GM18873 (cell line): ENCODE results near the gene EFCAB11.
"Not testable (repeated sequence)": the region's sequence is repeated elsewhere in the genome, so short reads cannot be mapped to it uniquely, and the experiment has no call there.

Source experiments
- ATAC-seq: cut with Tn5 transposase; IDR thresholded peaks from one replicate; pipeline ENCODE4 v1.9.1; 2021; ENCODE audit warnings: mild to moderate bottlenecking, moderate library complexity, moderate number of reproducible peaks; ENCODE audit not compliant: unreplicated experiment, low FRiP score

Gene EFCAB11

DNA sequence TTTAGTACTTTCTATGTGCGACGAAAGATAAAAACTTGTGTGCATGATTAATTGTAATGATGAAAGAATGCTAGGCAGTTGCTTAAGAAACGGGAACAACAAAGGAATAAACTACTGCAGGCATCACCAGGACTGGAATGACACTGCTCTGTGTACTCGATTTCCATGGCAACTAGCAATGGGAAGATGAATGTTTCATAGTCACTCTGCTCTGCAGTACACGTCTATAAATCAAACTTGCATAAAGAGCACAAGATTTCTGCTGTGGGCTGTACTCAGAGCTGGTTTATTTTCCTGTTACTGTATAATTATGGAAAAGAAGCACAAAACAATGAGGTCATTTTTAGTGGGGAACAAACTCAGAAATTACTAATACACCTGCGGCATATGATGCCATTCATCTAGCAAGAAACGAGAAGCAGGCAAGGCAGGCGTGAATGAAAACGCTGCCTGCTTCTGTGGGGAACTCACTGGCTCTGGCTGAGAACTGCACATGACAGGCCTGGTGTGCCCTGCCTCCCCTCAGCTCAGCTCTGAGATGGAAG is 41.8 kb downstream of the EFCAB11 start:
- ATAC-seq = no peak

DNA sequence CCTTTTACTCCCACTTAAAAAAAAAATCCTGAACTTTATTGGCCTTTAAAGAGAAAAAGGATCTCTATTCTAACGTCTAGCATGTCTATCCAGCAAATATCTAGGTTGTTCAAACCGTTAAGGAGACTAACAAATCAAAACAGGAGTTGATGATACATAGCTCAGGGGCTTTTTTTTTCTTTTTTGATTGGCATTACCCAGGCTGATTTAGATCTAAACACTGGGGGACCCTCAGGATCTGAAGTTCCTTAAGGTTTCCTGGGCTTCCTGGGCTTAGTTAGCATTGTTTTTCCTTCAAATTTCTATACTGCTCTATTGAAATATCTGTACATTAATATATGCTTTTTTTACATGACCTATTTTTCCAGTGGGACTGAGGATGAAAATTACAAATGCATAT is 42.3 kb downstream of the EFCAB11 start:
- ATAC-seq = no peak

DNA sequence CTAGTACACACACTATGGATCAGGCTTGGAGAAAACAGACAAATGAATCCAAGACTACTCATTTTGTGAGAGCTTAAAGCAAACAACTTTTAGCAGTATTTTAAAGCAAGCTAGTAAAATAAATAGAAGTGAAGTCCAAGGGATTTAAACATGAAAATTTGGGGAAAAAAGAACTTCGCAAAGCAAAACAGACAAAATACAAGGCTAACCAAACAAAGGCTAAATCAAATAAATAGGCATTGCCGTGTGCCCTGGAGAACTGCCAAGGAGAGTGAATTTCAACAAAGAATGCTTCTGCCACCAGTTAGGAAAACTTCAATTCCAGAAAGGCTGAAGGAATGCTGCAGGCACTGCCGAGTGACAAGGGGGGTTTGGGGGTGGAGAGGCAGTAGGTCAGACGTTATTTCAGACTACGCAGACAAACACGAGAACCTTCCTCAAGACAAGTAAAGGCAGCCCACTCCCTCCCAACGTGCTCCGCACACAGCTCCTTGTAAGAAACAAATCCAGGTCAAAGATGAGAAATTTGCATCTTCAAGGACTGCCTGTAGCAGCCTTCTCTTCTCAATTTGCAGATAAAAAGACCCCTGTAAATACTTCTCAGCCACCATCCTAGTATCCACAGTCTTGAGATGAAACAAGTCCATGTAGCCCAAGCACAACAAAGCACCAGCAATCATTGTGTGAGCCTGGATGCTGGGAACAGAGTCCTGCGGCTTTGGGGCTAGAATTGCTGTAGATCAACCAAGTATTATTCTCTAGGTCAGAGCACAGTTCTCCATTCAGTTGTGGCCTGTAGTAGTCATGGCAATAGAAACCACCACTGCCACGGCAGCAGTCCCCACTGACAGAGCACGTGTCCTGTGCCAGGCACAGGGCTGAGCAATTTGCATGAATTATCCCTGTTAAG is 43.3 kb downstream of the EFCAB11 start:
- no peak for ATAC-seq

DNA sequence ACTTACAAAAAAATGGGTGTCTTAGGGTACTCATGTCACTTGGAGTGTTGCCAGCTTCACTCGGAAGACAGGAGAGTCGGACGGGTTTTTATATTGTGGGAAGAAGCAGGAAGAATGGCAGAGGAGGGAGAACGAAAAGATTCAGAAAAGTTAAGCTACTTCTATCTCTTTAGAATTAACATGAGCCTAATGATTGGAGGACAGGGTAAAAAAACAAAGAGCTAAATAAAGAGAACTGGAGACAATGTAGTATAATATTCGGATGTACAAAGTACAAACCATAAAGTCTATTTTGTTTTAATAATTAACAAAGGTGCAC is 43.9 kb downstream of the EFCAB11 start:
- ATAC-seq = no peak

DNA sequence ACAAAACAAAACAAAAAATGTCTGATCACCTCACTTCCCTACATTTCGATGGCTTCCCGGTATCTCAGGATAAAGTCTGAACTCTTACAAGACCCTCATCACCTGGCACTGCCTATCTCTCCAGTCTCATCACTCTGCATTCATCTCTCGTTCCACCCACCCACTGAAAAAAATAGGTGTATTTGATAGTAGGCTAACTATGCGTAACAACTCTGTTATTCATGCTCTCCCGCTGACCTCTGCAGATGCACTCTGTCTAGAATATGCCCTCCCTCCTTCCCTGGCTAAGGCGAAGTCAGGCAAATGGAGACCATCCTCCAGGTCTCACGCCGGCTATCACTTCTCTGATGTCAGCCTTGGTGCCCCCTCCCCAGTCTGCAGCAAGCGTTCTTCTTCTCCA is 44.9 kb downstream of the EFCAB11 start:
- no peak for ATAC-seq

DNA sequence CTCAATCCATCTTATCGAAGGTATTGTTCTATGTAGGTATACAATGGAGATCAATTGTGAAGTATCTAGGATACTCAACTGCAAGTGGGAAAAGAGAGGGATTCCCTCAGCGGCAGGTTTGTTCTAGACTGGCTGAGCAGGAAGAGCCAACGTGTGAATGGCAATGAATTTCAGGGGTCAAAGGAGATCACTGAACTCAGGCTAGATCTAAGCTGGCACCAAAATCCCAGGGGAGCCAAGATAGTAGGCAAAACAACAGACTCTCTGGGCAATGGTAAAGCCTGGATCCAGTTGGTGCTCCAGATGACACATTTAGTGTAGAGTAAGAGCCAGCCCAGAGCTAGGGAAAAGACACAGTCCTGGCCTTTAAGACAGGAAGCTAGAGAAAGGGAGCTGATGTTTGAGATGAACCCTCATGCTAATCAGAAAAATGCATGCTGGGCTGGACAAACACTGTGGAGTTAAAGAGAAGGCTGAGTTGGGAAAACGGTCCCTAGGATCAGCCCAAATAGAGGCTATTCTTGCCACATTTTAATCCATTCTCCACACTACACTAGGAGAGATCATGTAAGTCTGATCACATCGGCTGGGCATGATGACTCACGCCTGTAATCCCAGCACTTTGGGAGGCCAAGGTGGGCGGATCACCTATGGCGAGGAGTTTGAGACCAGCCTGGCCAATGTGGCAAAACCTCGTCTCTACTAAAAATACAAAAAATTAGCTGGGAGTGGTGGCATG is 45.6 kb downstream of the EFCAB11 start:
- no peak for ATAC-seq

DNA sequence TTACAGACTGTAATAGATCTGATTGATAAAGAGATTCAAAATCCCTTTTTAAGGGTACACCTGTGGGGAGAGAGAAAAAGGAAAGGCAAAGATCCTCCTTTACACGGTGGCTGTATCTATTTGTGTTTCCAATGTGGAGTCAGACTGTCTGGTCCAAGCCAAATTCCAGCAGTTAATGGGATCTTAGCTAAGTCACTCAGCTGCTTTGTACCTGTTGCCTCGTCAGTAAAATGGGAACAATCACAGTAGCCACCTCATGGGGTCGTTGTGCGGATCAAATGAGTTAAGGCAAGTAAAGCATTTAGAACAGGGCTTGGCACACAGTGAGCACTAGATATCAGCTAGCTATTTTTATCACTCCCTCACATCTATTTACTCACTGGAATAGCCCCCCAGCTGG is 46.9 kb downstream of the EFCAB11 start:
- no peak for ATAC-seq

DNA sequence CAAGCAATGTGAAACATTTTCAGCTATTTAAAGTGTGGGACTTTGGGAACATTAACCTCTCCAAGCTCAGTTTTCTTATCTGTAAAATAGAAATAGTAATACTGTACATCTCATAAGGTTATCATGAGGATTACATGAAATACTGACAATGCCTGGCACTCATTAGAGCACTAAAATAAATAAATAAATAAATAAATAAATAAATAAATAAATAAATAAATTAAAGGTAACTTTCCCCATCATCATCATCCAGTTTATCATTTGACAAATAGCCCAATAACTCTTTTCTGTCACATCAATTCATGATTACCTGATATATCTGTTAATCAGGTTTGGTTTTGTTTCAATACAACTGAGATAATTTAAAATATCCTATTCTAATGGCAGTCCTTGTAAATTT is 48.5 kb downstream of the EFCAB11 start:
- no peak for ATAC-seq

DNA sequence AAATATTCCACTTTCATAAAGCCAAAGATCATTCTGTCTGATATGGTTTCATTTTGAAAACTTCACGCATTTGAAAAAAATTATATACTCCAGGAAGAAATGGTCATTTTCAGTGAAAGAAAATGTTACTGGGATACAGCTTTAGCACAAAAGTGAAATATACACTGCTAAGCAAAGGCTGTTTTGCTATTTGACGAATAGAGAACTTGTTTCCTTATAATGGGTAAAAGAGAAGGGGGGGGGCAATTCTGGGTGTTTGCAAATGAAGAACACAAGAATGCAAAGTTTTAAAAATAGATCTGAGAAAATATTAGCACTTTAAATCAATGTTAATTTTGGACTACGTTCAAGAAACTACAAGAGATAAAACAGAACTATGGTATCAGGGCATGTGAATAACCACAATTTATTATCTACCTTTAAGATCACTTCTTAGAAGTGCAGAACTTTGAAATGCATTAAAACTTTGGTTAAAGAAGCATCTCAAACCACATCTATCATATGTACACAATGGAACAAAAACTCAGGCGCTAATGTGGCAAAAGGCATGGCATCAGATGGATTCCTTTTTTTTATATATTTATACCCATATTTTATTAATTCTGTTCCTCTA is 51.1 kb downstream of the EFCAB11 start:
- no peak for ATAC-seq

DNA sequence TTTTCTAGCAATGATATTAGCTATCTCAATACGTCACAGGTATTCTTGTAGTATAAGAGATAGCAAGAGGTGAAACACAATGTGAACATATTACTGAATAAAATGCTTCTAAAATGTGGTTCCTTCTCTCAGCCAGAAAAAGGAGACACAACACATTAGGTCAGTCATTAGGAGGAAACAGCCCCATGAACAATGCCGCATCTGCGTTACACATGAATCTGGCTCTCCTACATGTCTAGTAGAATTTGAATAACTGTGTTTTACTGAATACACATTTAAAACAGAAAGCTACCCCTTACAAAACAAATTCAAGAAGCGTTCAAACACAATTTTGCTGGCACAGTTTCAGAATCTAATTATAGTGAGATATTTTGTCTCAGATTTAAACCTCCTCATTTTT is 51.6 kb downstream of the EFCAB11 start:
- ATAC-seq = no peak

DNA sequence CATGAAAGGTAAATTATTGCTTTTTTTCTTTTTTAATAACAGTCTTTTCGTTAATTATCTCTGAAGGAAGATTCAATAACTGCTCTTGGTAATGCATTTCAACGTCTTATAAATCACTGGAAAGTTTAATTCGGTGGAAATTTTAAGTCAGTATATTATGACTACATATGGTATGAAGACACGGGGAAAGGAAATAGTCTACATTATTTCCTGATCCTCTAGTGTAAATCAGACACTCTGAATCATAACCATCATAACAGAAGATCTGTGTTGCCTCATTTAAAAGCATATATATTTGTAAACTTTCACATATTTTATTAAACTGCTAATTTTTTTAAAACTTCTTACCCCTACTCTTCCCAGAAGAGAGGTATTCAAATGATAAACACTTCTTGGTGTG is 53.7 kb downstream of the EFCAB11 start:
- no peak for ATAC-seq

DNA sequence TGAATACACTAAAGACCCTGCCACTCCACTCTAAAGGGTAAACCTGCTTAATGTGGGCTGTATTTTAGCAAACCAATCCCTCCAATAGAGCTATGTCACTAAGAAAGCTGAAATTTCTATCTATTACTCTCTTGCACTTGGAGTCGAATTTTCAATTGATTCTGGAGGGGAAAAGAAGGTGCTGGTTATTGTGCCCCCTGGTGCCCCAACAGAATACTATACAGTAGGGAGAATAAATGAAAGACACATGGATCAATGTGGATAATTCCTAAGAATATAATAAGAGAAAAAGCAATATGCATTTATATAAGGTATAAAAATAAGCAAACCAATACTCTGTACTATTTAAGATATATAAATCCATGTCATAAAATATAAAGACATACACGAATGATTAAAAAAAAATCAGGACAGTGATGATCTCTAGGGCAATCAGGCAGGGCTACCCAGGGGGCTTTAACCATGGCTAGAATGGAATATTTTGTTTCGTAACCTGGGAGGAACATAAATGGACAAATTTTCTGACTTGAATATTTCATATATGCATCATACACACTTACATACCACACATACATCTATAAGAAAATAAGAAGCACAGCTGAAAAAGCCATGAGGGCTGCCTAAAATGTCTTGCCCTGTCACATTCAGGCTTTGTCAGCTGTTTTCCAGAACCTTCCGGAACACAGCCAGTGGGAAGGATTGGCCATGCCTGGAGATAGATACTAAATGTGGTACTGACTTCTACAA is 54.4 kb downstream of the EFCAB11 start:
- no peak for ATAC-seq

DNA sequence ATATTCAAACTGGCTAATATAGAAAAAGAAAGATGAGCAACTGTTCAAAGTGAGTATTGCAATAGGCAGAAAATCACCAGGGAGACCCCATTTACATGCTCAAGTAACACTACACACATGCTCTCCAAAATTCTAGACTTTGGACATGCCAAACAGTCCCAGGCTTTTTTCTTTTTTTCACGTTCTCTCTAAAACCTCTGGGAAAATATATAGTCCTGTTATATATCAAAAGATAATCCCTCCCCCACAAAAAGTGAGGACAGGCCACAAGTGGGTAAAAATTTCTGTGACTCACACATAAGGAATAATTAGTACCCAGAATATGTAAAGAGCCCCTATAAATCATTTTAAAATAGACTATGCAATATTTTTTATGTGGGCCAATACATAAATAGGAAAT is 55.2 kb downstream of the EFCAB11 start:
- ATAC-seq = no peak

DNA sequence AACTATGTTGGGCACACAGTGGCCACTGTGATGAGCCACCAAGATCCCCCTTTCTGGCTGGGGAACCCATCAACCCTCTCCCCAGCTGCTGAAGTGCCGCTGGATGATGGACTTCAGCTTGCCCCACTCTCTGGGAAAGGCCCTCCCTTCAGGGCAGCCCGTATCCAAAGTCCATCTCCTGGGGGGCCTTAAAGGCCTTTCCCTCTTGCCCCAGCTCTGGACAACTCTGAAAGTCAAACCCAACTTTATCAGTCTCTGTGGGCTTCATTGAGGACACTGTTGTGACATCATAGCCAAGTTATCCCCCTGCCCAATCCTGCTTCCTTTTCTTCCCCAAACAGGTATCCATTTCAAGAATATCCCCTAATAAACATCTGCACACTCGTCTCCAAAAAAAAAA is 61.1 kb downstream of the EFCAB11 start:
- not testable (repeated sequence) for ATAC-seq

DNA sequence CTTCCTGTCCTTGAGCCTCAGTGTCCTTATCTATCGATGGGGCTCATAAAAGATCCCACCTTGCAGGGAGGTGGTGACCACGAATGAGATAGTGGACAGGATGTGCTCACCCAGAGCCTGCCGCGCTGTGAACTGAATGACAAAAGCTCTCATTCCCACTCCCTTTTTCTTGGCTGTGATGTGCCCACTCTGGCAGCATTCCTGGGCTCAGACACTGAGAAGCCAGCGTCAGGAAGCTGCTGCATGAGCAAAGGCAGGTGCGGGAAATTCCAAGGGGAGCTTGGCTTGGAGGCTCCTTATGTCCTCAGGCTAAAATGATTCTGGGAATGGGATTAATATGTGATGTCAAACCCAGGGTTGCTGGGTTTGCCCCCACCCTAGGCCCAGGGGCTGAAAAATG is 61.6 kb downstream of the EFCAB11 start:
- ATAC-seq = no peak

DNA sequence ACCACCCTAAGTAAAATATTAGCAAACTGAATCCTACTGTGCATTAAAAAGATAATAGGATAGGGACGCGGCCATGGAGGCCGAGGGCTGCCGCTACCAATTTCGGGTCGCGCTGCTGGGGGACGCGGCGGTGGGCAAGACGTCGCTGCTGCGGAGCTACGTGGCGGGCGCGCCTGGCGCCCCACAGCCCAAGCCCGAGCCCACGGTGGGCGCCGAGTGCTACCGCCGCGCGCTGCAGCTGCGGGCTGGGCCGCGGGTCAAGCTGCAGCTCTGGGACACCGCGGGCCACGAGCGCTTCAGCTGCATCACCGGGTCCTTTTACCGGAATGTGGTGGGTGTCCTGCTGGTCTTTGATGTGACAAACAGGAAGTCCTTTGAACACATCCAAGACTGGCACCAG is 62.8 kb downstream of the EFCAB11 start:
- ATAC-seq = not testable (repeated sequence)

DNA sequence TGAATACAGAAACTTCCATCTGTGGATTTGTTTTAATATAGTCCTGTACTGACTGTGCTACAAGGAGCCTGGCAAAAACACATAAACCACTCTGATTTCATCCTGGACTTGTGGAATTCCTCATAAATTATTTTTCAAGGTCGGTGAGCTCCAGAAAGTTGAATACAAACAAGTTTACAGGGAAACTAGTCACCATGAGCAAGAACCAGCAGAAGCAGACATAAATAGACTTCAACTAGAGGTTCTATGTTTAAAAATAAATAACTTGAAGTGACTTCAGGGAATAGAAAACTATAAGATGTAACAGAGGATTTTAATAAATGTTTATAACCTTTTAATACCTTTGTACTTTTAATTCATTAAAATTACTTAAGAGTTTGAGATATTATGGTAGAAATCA is 63.5 kb downstream of the EFCAB11 start:
- ATAC-seq = no peak

DNA sequence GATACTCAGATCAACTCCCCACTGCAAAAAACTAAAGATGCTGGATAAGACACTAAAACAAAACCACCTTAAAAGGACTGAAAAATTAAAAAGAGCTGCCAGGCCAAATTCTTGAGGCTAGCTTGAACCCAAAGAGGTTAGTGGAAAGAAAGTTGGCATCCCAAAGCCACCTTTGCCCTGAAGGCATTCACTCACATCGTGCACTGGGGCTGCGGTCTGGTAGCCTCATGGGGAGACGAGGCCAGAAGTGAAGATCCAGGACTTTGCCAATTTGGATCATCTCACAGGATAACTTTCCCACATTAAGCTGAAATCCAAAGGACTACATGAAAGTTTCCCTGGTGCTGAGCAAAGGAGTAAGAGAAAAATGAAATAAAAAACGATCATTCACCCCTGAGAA is 63.9 kb downstream of the EFCAB11 start:
- ATAC-seq = no peak

DNA sequence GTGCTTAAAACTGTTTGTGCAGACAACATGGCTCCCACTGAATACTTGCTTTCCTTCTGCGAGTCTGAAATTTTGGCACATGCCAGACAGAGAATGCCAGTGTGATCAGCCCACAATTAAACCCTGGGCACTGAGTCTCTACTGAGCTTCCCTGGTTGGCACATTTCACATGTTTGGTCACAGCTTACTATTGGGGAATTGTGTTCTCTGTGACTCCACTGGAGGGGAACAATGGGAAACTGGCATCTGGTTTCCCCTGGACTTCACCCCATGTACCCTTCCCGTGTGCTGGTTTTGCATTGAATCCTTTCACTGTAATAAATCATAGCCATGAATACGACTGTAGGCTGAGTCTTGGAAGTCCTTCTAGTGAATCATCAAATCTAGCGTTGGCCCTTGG is 64.9 kb downstream of the EFCAB11 start:
- ATAC-seq = no peak

DNA sequence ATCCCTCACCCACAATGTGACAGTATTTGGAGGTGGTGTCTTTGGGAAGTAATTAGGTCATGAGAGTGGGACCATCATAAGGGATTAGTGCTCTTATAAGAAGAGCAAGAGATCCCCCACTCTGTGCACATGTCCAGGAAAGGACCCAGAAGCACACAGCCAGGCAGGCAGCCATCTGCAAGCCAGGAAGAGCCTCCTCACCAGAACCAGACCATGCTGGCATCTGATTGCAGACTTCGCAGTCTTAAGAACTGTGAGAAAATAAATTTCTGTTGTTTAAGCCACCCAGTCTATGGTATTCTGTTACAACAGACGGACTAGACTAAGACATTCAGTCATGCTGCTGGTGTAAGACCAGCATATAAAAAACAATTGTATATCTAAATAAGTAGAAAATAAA is 69.8 kb downstream of the EFCAB11 start:
- no peak for ATAC-seq

DNA sequence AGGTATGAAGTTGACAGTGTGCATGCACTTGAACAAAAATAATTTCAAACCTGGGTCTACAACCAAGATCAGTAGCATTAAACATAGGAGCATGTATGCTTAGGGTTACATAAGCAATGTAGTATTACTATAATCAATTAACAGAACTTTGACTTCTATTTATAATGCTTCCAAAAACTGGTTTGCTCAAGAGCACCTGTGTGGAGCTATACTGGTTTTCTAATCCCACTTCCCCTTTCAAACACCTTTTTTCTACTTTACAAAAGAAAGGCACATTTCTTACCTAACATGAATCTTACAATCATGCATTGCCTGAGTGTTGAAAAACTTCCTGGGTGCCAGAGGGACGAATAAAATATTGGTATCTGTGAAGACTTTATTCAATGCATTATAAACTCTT is 72.7 kb downstream of the EFCAB11 start:
- no peak for ATAC-seq
